ENCODE measurements around the gene SCYL1.
A peak's percentile ranks its signal among the peaks of the same experiment; 100 is the strongest.

DNA sequence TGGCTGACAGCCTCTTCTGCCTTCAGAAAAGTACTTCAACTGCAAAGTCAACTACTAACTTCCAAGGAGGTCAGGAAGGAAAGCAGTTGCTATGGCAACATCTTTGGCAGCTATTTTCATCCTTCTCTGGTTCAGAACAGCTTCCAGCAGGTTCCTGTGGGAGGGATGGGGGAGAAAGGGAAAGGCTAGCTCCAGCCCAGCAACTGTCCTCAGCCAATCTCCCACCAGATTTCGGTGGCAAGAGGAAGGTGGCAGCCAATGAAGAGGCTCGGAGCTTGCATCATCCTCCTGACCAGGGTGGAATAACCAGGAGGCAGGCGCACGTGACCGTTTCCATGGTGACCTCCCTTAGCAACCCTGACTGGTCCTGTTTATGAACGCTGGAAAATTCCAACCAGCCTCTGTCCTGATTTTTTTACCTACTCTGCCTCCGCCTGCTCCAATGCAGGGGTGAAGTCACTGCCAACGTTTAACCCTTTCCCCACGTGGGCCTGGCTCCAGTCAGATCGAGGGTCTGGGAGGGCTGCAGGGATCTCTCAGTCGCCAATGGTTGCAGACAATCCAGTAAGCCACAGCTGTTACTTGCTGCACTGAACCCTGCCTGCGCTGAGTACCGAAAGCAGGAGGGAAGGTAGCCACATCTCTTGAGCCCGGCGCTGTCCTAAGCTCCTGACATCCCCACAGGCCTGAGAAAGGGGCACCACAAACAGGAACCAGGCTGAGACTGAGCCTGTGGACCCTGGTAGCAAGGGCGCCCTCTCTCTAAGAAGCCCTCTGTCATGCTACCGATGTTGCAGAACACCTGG, 37.2 kb upstream of the SCYL1 start:
- TF ChIP-seq, protein P1, sequence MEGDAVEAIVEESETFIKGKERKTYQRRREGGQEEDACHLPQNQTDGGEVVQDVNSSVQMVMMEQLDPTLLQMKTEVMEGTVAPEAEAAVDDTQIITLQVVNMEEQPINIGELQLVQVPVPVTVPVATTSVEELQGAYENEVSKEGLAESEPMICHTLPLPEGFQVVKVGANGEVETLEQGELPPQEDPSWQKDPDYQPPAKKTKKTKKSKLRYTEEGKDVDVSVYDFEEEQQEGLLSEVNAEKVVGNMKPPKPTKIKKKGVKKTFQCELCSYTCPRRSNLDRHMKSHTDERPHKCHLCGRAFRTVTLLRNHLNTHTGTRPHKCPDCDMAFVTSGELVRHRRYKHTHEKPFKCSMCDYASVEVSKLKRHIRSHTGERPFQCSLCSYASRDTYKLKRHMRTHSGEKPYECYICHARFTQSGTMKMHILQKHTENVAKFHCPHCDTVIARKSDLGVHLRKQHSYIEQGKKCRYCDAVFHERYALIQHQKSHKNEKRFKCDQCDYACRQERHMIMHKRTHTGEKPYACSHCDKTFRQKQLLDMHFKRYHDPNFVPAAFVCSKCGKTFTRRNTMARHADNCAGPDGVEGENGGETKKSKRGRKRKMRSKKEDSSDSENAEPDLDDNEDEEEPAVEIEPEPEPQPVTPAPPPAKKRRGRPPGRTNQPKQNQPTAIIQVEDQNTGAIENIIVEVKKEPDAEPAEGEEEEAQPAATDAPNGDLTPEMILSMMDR (IDR thresholded peaks at IDR 0.05), result peak in 1 of 6 experiments; percentile 4
- TF ChIP-seq POLR2AphosphoS5 (IDR thresholded peaks at IDR 0.05) (peak; percentile 73 to 75), POLR2A (IDR thresholded peaks at IDR 0.05) (peak in 1 of 4 donors; percentile 23), EP300 (IDR thresholded peaks at IDR 0.05) (peak in 1 of 4 donors; percentile 91)
